ENCODE results near the gene POLA1.

Gene POLA1

GRCh38 chrX:25005382-25006185 is 311.9 kb downstream of the POLA1 start:
- DNase-seq (ENCODE audit: extremely low read depth, low read depth), result no peak
- no peak for TF ChIP-seq CTCF (IDR thresholded peaks at IDR 0.05; ENCODE audit: low read depth, low read length)

- no peak for DNase-seq (ENCODE audit: extremely low read depth, low read depth)
- TF ChIP-seq CTCF (IDR thresholded peaks at IDR 0.05; ENCODE audit: low read depth, low read length), result no peak
Measured at GRCh38 chrX:25006586-25007058, 312.9 kb downstream of the POLA1 start.

- no peak for DNase-seq (ENCODE audit: extremely low read depth, low read depth)
- no peak for TF ChIP-seq CTCF (IDR thresholded peaks at IDR 0.05; ENCODE audit: low read depth, low read length)
Measured at GRCh38 chrX:25007059-25008053, 313.6 kb downstream of the POLA1 start.

DNA sequence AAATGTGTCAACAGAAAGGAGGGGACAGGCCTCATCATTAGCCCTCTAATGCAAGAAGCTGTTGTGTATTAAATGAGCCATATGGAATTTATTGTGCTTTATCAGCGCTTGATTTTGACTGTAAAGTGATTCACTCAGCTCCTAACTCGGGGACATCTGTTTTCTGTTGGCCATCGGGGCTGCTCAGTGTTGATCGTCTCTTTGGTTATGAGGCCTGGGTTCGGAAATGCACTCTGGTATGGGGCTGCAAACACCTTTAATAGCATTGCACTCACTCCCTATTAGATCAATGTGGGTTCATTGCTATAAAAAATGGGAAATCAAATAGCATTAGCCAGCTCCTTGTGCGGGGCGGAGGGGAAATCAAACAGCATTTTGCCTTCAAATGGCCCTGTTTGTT is 315.7 kb downstream of the POLA1 start:
- no peak for DNase-seq (ENCODE audit: extremely low read depth, low read depth)
- TF ChIP-seq CTCF (IDR thresholded peaks at IDR 0.05; ENCODE audit: low read depth, low read length), result no peak

DNA sequence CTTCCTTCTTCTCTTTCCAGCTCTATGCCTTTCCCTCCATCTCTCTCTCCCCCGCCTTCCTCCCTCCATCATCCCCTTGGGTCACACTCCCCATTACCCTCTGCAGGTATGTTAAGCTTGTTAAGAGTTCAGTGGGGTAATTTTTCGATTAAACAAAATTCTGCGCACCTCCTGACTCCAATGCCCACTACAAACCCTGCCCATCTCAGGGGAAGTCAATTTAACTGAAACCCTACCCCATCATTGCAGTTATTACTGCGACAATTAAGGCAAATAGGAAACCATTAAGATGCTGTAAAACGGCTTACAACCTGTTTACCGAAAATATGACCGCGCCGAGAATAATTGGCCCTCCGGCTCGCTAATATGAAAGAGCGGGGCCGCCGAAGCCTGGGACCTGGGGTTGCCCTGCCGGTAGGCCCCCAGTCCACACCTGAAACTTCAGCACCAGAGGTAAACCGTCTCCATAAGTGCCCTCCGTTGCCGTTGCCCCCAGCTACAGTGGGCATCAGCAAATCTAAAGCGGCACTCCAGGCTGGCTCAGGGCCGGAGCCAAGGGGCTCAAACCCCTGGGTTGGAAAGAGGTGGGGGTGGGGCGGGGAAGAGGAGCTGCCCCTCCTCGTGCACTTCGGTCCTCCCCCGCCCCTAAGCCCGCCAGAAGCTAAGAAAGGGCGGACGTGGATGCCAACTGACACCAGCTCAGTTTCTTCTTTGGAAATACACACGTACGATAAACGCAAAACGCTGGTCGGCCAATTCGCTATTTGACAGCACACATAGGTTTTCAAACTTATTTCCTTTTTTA is 317.3 kb downstream of the POLA1 start:
- no peak for TF ChIP-seq CTCF (IDR thresholded peaks at IDR 0.05; ENCODE audit: low read depth, low read length)

DNA sequence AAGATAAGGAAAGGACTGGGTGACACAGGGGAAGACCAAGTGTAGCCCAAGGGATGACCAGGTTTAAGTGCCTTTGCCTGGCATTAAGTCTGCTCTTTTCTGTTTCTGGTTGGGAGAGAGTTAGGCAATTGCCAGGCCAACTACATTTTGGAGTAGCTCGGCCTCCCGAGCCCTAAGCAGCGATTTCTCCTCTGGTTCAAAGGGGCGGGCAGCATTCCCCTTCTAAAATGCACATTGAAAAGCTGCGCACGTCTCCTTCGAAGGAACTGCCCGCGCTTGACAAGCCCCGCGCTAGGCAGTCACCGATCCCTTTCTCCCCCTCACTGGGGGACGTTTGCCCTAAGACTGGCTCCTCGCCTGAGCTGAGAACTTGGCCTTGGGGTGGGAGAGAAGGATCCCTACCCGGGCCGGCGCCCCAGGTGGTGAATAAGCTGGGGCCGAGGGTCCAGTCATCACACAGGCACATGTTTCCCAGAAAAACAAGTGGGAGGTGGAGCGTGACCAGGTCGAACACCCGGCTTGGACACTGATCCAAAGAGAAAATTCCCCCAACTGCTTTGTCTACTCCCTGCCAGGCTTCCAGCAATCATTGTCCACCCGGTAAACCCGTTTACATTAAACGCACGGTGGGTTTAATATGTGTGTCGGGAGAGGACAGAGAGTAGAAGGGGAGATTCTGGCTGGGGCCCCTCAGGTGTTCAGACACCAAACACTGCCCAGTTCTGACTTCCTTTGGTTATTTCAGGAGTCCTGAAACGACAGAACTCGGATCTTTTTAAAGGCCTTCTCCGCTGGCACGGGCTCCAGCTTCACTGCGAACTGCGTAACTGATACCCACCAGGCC is 318.1 kb downstream of the POLA1 start:
- no peak for TF ChIP-seq CTCF (IDR thresholded peaks at IDR 0.05; ENCODE audit: low read depth, low read length)
- no peak for DNase-seq (ENCODE audit: extremely low read depth, low read depth)

More for the DNA sequence above, 317.3 kb downstream of the POLA1 start:
- DNase-seq (ENCODE audit: extremely low read depth, low read depth), result no peak

Measured in AG09319 (cell line).